ENCODE data around the gene URGCP.

URGCP gene

GRCh38 chr7:43880596-43880995, 25.8 kb downstream of the URGCP start:
- no peak for DNase-seq (ENCODE audit: low read depth)
- no peak overlapping the region for H3K4me3 ChIP-seq (ENCODE audit: low read depth, low read length)
- TF ChIP-seq POLR2A (IDR thresholded peaks at IDR 0.05; ENCODE audit: extremely low read depth, insufficient read length): no peak
- no peak for TF ChIP-seq MYC (IDR thresholded peaks at IDR 0.05; ENCODE audit: low read depth, low read length)
- TF ChIP-seq CTCF (IDR thresholded peaks at IDR 0.05; ENCODE audit: low read depth, low read length): no peak
- TF ChIP-seq MAX (IDR thresholded peaks at IDR 0.05; ENCODE audit: low read depth, low read length): no peak

GRCh38 chr7:43879477-43879876, 26.9 kb downstream of the URGCP start:
- TF ChIP-seq CTCF (IDR thresholded peaks at IDR 0.05; ENCODE audit: low read depth, low read length) (no peak), MYC (IDR thresholded peaks at IDR 0.05; ENCODE audit: low read depth, low read length) (no peak), POLR2A (IDR thresholded peaks at IDR 0.05; ENCODE audit: extremely low read depth, insufficient read length) (no peak), MAX (IDR thresholded peaks at IDR 0.05; ENCODE audit: low read depth, low read length) (no peak)
- DNase-seq (ENCODE audit: low read depth): no peak
- no peak overlapping the region for H3K4me3 ChIP-seq (ENCODE audit: low read depth, low read length)

- no peak overlapping the region for H3K4me3 ChIP-seq (ENCODE audit: low read depth, low read length)
- TF ChIP-seq MYC (IDR thresholded peaks at IDR 0.05; ENCODE audit: low read depth, low read length): no peak
- TF ChIP-seq MAX (IDR thresholded peaks at IDR 0.05; ENCODE audit: low read depth, low read length): no peak
- no peak for TF ChIP-seq CTCF (IDR thresholded peaks at IDR 0.05; ENCODE audit: low read depth, low read length)
- TF ChIP-seq POLR2A (IDR thresholded peaks at IDR 0.05; ENCODE audit: extremely low read depth, insufficient read length): no peak
- no peak for DNase-seq (ENCODE audit: low read depth)
Measured at GRCh38 chr7:43878867-43879266, 27.5 kb downstream of the URGCP start.

- TF ChIP-seq POLR2A (IDR thresholded peaks at IDR 0.05; ENCODE audit: extremely low read depth, insufficient read length) (no peak), MYC (IDR thresholded peaks at IDR 0.05; ENCODE audit: low read depth, low read length) (no peak), CTCF (IDR thresholded peaks at IDR 0.05; ENCODE audit: low read depth, low read length) (no peak), MAX (IDR thresholded peaks at IDR 0.05; ENCODE audit: low read depth, low read length) (no peak)
- no peak overlapping the region for H3K4me3 ChIP-seq (ENCODE audit: low read depth, low read length)
- DNase-seq (ENCODE audit: low read depth): no peak
Measured at GRCh38 chr7:43877968-43878864, 28.2 kb downstream of the URGCP start.

- TF ChIP-seq POLR2A (IDR thresholded peaks at IDR 0.05; ENCODE audit: extremely low read depth, insufficient read length) (no peak), MYC (IDR thresholded peaks at IDR 0.05; ENCODE audit: low read depth, low read length) (no peak), CTCF (IDR thresholded peaks at IDR 0.05; ENCODE audit: low read depth, low read length) (no peak), MAX (IDR thresholded peaks at IDR 0.05; ENCODE audit: low read depth, low read length) (no peak)
- no peak overlapping the region for H3K4me3 ChIP-seq (ENCODE audit: low read depth, low read length)
- peak; percentile 93 for DNase-seq (ENCODE audit: low read depth)
Measured at GRCh38 chr7:43876976-43877745, 29.2 kb downstream of the URGCP start.

All from NB4 (cell line).